HepG2 (cell line): ENCODE results near the gene KLF16. TPM values are rescaled to one million over a fixed set of nuclear protein-coding genes. Genes with fewer than 3 reads are reported as not detected.

Source experiments
- E2F1 ChIP-seq: sonication (generic); formaldehyde crosslinking; IDR thresholded peaks from 2 replicates; pipeline ENCODE4 v1.5.0; 2020; ENCODE audit warnings: missing genetic modification reagents
- ETV5 ChIP-seq: IDR thresholded peaks from 2 replicates; pipeline ENCODE4 v1.6.1; 2018; ENCODE audit warnings: missing biosample characterization, missing genetic modification reagents, inconsistent platforms, borderline replicate concordance
- FOXM1 ChIP-seq: sonication (generic); formaldehyde crosslinking; IDR thresholded peaks from 2 replicates; pipeline ENCODE4 v1.5.0; 2020; ENCODE audit warnings: missing genetic modification reagents
- FOXO1 ChIP-seq: sonication (generic); formaldehyde crosslinking; IDR thresholded peaks from 2 replicates; pipeline ENCODE4 v1.4.0; 2020; ENCODE audit warnings: missing genetic modification reagents
- MAZ ChIP-seq, 2 experiments: sonication (generic) in 1 of 2; formaldehyde crosslinking in 1 of 2; IDR thresholded peaks; 2 replicates each; pipeline versions ENCODE4 v1.5.0 to v1.6.1; 2012 to 2020; ENCODE audit warnings: low read depth in 2 of 2, mild to moderate bottlenecking in 2 of 2, borderline replicate concordance in 1 of 2, improper control_type of control experiment in 1 of 2, low read length in 1 of 2, missing genetic modification reagents in 1 of 2, moderate library complexity in 1 of 2
- ZBTB21 ChIP-seq: sonication (generic); formaldehyde crosslinking; IDR thresholded peaks from 2 replicates; pipeline ENCODE4 v1.4.0; 2020; ENCODE audit warnings: missing genetic modification reagents
- ZBTB39 ChIP-seq: sonication (generic); formaldehyde crosslinking; IDR thresholded peaks from 2 replicates; pipeline ENCODE4 v1.5.0; 2020; ENCODE audit warnings: missing genetic modification reagents
- ZNF354B ChIP-seq: sonication (generic); formaldehyde crosslinking; IDR thresholded peaks from 2 replicates; pipeline ENCODE4 v1.8.0; 2022; ENCODE audit warnings: mild to moderate bottlenecking, missing genetic modification reagents
- ZNF550 ChIP-seq: sonication (generic); formaldehyde crosslinking; IDR thresholded peaks from 2 replicates; pipeline ENCODE4 v1.4.0; 2020; ENCODE audit warnings: mild to moderate bottlenecking, missing genetic modification reagents, borderline replicate concordance
- ZNF773 ChIP-seq: sonication (generic); formaldehyde crosslinking; IDR thresholded peaks from 2 replicates; pipeline ENCODE4 v1.4.0; 2020; ENCODE audit warnings: missing genetic modification reagents, borderline replicate concordance
- polyA plus RNA-seq, 8 experiments: library from polyadenylated mRNA; depleted of rRNA in 3 of 8; stranded (reverse) in 7 of 8; unstranded in 1 of 8; fragments of >200 nt; fragmentation: Illumina TruSeq in 4 of 8; extraction: Trizol in 4 of 8; gene quantifications; 2 replicates each; pipeline versions ENCODE4 v1.2.1 to v1.2.3, GENCODE V29; 2011 to 2016; ENCODE audit warnings: low read depth in 4 of 8, missing spikeins in 1 of 8, mixed read lengths in 1 of 8; ENCODE audit not compliant: insufficient read depth in 1 of 8
- total RNA-seq, 5 experiments: library from RNA; depleted of rRNA; stranded (reverse); fragments of >200 nt; fragmentation: Illumina TruSeq; extraction: Trizol; gene quantifications; 2 replicates each; pipeline ENCODE4 v1.2.3, GENCODE V29; 2016; ENCODE audit warnings: low read depth in 1 of 5

KLF16 gene
- total and polyA plus RNA-seq, 2 of the 13 experiments (the other 11 are each of a cell fraction or from before 2014, with no cell fraction given): 3.5 to 6.7 TPM

GRCh38 chr19:1847684-1848398 is 15.5 kb downstream of the KLF16 start (continued):
- TF ChIP-seq ZBTB39 (CRISPR knock-in tag) (no peak; the same call in 1 of the 2 replicates), ZNF354B (CRISPR knock-in tag) (0 out of 2 replicates have a peak, but pooled peaks have one; percentile 42), E2F1 (CRISPR knock-in tag) (peak; percentile 37; the same call in 1 of the 2 replicates), ETV5 (CRISPR knock-in tag) (0 out of 2 replicates have a peak, but pooled peaks have one; percentile 19), FOXM1 (CRISPR knock-in tag) (no peak), ZNF773 (CRISPR knock-in tag) (peak; percentile 53; the same call in 1 of the 2 replicates), FOXO1 (peak; percentile 31; the same call in 1 of the 2 replicates), ZBTB21 (peak; percentile 1; the same call in 1 of the 2 replicates), MAZ (IDR thresholded peaks at IDR 0.05; ENCODE audit: borderline replicate concordance, low read depth, low read length) (no peak), MAZ (CRISPR knock-in tag; IDR thresholded peaks at IDR 0.05; ENCODE audit: low read depth) (no peak), ZNF550 (CRISPR knock-in tag) (no peak)
- TF ChIP-seq, all 625 proteins: peak for 83
